ENCODE measurements around the gene TMEM170A. TPM values are rescaled to one million over a fixed set of nuclear protein-coding genes. Genes with fewer than 3 reads are reported as not detected.

The TMEM170A gene
- total RNA-seq, 1 experiment from 2014 or later = 10.1 TPM

GRCh38 chr16:75402159-75402820 is 62.2 kb downstream of the TMEM170A start:
- ATAC-seq (no peak), DNase-seq (peak; percentile 51)
- Histone ChIP-seq H3K27me3 (ENCODE audit: low read length) (no peaks in the 10 kb centered on the region), H2AFZ (ENCODE audit: low read length) (no peak overlapping the region), H4K20me1 (ENCODE audit: low read length) (no peaks in the 10 kb centered on the region), H3K36me3 (ENCODE audit: low read depth, low read length) (0 out of 2 replicates have a peak, but pooled peaks cover 3% of the 10 kb centered on the region), H3K9me3 (ENCODE audit: low read length) (no peaks in the 10 kb centered on the region), H3K9me2 (replicated peaks; ENCODE audit: low read length) (no peaks in the 10 kb centered on the region), H3K9ac (ENCODE audit: low read length) (peak overlapping the region; percentile 1; the same call in 1 of the 2 replicates), H3K4me2 (ENCODE audit: low read length) (peak overlapping the region; percentile 18; the same call in 1 of the 2 replicates), H3K27ac (ENCODE audit: low read length) (peak overlapping the region; percentile 52), H3K79me2 (ENCODE audit: low read length) (no peaks in the 10 kb centered on the region), H3K4me1 (ENCODE audit: insufficient read depth, low read length) (peaks cover 11% of the 10 kb centered on the region; the same call in 1 of the 2 replicates), H3K4me3 (ENCODE audit: low read length) (no peak overlapping the region), H3F3A (ENCODE audit: low read length, unreplicated experiment) (no peaks in the 10 kb centered on the region)
- TF ChIP-seq EZH2phosphoT487 (IDR thresholded peaks at IDR 0.05; ENCODE audit: borderline replicate concordance, low read length) (no peak), CTCF (conservative IDR thresholded peaks at IDR 0.05; ENCODE audit: low read depth, low read length) (no peak), EZH2 (IDR thresholded peaks at IDR 0.05; ENCODE audit: low read length, unreplicated experiment) (no peak)
- intact Hi-C loops (cut with micrococcal nuclease) = no loop called here
- ChIA-PET POLR2A (ENCODE audit: unreplicated experiment) (interaction anchor here (0.6 kb wide), 1 partner anchor 203 kb away, joined by 4 read pairs; no protein-coding TSS in a partner anchor), CTCF (interaction anchor here (0.6 to 1.0 kb wide), 4 partner anchors 115 to 203 kb away, joined by 5 to 9 read pairs (median 5); no protein-coding TSS in a partner anchor)
- no TSS peak for BruUV-seq (replicated peaks)

DNA sequence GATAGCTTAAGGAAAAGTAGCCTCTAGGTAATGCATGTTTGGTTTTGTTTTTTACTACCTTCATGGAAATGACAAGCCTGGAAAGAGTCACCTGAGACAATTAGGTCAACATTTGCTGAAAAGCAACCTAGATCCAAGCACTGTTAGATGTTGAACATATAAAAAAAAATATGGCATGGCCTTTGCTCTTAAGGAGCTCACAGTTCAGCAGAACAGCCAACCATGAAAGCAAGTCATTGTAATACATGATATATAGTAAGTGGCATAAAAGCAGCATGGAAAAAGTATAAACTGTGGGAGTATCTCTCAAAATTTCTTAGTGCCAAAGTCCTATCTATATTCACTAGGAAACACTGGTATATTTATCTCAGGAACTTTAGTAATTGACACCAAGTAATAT is 62.8 kb downstream of the TMEM170A start:
- Histone ChIP-seq H3K36me3 (ENCODE audit: low read depth, low read length) (no peaks in the 10 kb centered on the region), H3F3A (ENCODE audit: low read length, unreplicated experiment) (no peaks in the 10 kb centered on the region), H3K27me3 (ENCODE audit: low read length) (no peaks in the 10 kb centered on the region), H3K79me2 (ENCODE audit: low read length) (no peaks in the 10 kb centered on the region), H3K9me2 (replicated peaks; ENCODE audit: low read length) (no peaks in the 10 kb centered on the region), H3K27ac (ENCODE audit: low read length) (peak overlapping the region; percentile 23), H3K4me3 (ENCODE audit: low read length) (no peak overlapping the region), H2AFZ (ENCODE audit: low read length) (no peak overlapping the region), H3K9ac (ENCODE audit: low read length) (no peak overlapping the region), H4K20me1 (ENCODE audit: low read length) (no peaks in the 10 kb centered on the region), H3K4me2 (ENCODE audit: low read length) (no peak overlapping the region), H3K4me1 (ENCODE audit: insufficient read depth, low read length) (peaks cover 11% of the 10 kb centered on the region; the same call in 1 of the 2 replicates), H3K9me3 (ENCODE audit: low read length) (no peaks in the 10 kb centered on the region)
- no peak for TF ChIP-seq EZH2phosphoT487 (IDR thresholded peaks at IDR 0.05; ENCODE audit: borderline replicate concordance, low read length)
- ChIA-PET CTCF (interaction anchor here (0.5 to 1.0 kb wide), 3 partner anchors 168 to 264 kb away, joined by 5 to 13 read pairs (median 5); no protein-coding TSS in a partner anchor), POLR2A (ENCODE audit: unreplicated experiment) (no interaction called here)
- BruUV-seq (replicated peaks) = no TSS peak
- intact Hi-C loops (cut with micrococcal nuclease) = no loop called here
- no peak for DNase-seq
- no peak for ATAC-seq

- no peaks in the 10 kb centered on the region for H3K36me3 ChIP-seq (ENCODE audit: low read depth, low read length)
- BruUV-seq (replicated peaks) = no TSS peak
- no peaks in the 10 kb centered on the region for H3K79me2 ChIP-seq (ENCODE audit: low read length)
- peaks cover 11% of the 10 kb centered on the region; the same call in 1 of the 2 replicates for H3K4me1 ChIP-seq (ENCODE audit: insufficient read depth, low read length)
- no peaks in the 10 kb centered on the region for H3K9me2 ChIP-seq (replicated peaks; ENCODE audit: low read length)
- H3K27ac ChIP-seq (ENCODE audit: low read length) = no peak overlapping the region
- CTCF ChIA-PET = no interaction called here
- intact Hi-C loops (cut with micrococcal nuclease) = no loop called here
- no peak overlapping the region for H3K4me3 ChIP-seq (ENCODE audit: low read length)
- H3F3A ChIP-seq (ENCODE audit: low read length, unreplicated experiment) = no peaks in the 10 kb centered on the region
- ATAC-seq (no peak), DNase-seq (no peak)
- no peak overlapping the region for H2AFZ ChIP-seq (ENCODE audit: low read length)
- POLR2A ChIA-PET (ENCODE audit: unreplicated experiment) = no interaction called here
- no peak overlapping the region for H3K4me2 ChIP-seq (ENCODE audit: low read length)
- no peaks in the 10 kb centered on the region for H3K27me3 ChIP-seq (ENCODE audit: low read length)
- no peaks in the 10 kb centered on the region for H4K20me1 ChIP-seq (ENCODE audit: low read length)
- no peaks in the 10 kb centered on the region for H3K9me3 ChIP-seq (ENCODE audit: low read length)
- H3K9ac ChIP-seq (ENCODE audit: low read length) = no peak overlapping the region
- TF ChIP-seq EZH2phosphoT487 (IDR thresholded peaks at IDR 0.05; ENCODE audit: borderline replicate concordance, low read length) = no peak
Observed at GRCh38 chr16:75398333-75398732, 66.2 kb downstream of the TMEM170A start.

Measured in PC-3 (cell line).